OCI-LY1 (cell line): ENCODE results near the gene GDPD4.

Experiments
- EZH2 ChIP-seq: fragments of 200-600 bp; sonication (generic), shearing (Covaris generic); IDR thresholded peaks from 2 replicates; pipeline ENCODE4 v1.8.0; 2017; ENCODE audit warnings: borderline replicate concordance, mixed run types, mild to moderate bottlenecking, antibody characterized with exemption, low read length, moderate library complexity, mixed read lengths
- TF ChIP-seq, protein P1 (sequence below): fragments of 200-600 bp; sonication (generic), shearing (Covaris generic); IDR thresholded peaks from 2 replicates; pipeline ENCODE4 v1.5.1; 2017; ENCODE audit warnings: mild to moderate bottlenecking, antibody characterized with exemption, low read length, moderate library complexity, mixed read lengths

DNA sequence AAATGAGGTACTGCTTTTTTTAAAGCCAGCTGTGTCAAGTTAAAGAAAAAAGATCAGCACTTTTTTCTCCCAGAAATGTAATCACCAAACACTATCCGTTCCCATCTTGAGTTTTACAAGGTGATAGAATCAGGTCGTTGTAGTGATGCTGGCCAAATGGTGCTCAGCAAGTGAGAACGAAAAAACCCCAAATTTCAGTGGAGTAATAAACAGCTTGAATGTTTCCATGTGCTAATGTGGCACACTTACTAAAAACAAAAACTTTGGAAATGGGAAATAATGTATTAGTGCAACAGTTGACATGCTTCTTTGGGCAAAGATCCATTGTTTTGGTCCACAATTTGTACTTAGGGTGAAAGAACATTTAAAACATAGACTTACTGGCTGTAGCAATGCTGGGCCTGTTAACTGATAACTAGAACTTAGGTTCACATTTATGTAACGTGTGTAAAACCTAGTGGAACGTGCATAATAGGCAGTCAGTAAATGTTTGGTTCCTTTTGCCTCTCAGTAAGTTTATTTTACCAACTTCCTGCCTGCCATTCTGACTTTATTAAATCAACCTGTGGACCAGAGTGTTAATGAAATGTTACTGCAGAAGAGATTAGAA, 15.4 kb upstream of the GDPD4 start:
- TF ChIP-seq, protein P1, sequence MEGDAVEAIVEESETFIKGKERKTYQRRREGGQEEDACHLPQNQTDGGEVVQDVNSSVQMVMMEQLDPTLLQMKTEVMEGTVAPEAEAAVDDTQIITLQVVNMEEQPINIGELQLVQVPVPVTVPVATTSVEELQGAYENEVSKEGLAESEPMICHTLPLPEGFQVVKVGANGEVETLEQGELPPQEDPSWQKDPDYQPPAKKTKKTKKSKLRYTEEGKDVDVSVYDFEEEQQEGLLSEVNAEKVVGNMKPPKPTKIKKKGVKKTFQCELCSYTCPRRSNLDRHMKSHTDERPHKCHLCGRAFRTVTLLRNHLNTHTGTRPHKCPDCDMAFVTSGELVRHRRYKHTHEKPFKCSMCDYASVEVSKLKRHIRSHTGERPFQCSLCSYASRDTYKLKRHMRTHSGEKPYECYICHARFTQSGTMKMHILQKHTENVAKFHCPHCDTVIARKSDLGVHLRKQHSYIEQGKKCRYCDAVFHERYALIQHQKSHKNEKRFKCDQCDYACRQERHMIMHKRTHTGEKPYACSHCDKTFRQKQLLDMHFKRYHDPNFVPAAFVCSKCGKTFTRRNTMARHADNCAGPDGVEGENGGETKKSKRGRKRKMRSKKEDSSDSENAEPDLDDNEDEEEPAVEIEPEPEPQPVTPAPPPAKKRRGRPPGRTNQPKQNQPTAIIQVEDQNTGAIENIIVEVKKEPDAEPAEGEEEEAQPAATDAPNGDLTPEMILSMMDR: no peak
- no peak for TF ChIP-seq EZH2
